Left cardiac atrium (tissue), 4 donors: Measurements from ENCODE around the gene RILP. TPM values are rescaled to one million over a fixed set of nuclear protein-coding genes. Genes with fewer than 3 reads are reported as not detected.

Experiments
- ATAC-seq, 2 donors: fragments of 200-7000 bp; cut with Tn5 transposase; one replicate each; pipeline ENCODE4 v1.9.1; 2020; ENCODE audit warnings: mild to moderate bottlenecking in 2 of 2, moderate library complexity in 2 of 2
- DNase-seq: peaks from one replicate; pipeline ENCODE4 v3.0.0-alpha.2; 2020
- intact Hi-C, 2 donors: fragments of 100-400 bp; cut with DNase I; formaldehyde crosslinking; loops; one replicate each; pipeline versions ENCODE4 v1.14.1 to v1.15.1; 2022 to 2023
- total RNA-seq, 2 donors: library from RNA; stranded (reverse); fragmentation: NEBNext Ultra II Directional; extraction: Animal tissue kit (Norgen Biotek cat#: 25700); gene quantifications; one replicate each; pipeline ENCODE4 v1.2.1, GENCODE V29; 2021
- donor health status: DM: no; HTN: yes; CAD: no.
- donor health status: DM: no; HTN: yes; CAD: no; lungs with severe emphysema.
- donor health status: DM: yes; HTN: yes; CAD: no.
- donor health status: Dilated cardiomyopathy.

Gene RILP
- total RNA-seq, 2 donors from 2014 or later: 38.5 to 44.5 TPM

DNA sequence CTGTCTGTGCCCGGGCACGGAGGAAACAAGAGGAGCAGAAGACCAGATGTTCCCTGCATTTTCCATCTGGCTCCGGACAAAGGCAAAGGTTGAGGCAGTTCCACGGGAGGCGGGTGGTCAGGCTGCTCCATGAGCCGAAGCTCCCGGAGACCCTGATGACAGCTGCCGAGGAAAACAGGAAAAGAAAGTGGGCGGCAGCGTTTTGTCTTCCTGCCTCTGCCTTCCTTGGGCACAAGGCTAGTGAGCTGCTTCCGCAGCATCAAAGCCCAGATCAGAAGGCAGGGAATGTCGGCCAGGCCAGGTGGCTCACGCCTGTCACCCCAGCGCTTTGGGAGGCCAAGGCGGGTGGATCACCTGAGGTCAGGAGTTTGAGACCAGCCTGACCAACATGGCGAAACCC is 37.3 kb downstream of the RILP start:
- ATAC-seq (peak in 1 of 2 donors; percentile 28), DNase-seq (no peak)
- intact Hi-C loops: no loop called here

DNA sequence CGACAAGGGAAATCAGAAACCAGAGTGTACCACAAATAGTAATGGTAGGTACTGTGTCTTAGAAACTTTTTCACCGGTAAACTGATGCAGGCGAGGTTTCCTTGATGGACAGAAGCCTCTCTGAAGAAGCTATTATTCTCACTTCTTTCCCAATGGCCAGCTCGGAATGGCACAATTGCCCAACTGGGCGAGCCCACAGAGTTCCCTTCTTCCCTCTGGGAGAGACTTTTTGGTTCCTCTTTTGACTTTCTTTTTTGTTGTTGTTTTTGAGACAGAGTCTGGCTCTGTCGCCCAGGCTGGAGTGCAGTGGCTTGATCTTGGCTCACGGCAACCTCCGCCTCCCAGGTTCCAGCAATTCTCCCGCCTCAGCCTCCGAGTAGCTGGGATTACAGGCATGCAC is 38.0 kb downstream of the RILP start:
- DNase-seq: no peak
- ATAC-seq: peak in 1 of 2 donors; percentile 28
- intact Hi-C loops: no loop called here

DNA sequence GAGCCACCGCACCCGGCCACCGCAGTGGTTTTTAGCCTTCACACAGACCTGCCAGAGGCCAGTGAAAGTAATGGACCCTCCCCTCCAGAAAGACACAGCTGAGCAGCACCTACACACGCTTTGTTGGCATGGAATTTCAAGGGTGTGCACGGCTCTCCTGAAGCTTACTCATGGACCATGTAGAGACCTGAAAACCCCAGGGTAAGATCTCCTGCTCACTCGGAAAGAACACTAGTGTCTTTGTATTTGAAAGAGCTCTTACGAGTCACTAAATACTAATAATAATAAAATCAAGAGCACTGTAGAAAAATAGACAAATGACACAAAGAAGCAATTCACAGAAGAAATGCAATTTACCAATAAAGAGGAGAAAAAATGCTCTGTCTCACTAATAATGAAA is 41.0 kb downstream of the RILP start:
- DNase-seq (no peak), ATAC-seq (no peak)
- intact Hi-C loops: no loop called here

- no peak for DNase-seq
- intact Hi-C loops: no loop called here
- no peak for ATAC-seq
Observed at GRCh38 chr17:1607971-1608320, 41.7 kb downstream of the RILP start.

DNA sequence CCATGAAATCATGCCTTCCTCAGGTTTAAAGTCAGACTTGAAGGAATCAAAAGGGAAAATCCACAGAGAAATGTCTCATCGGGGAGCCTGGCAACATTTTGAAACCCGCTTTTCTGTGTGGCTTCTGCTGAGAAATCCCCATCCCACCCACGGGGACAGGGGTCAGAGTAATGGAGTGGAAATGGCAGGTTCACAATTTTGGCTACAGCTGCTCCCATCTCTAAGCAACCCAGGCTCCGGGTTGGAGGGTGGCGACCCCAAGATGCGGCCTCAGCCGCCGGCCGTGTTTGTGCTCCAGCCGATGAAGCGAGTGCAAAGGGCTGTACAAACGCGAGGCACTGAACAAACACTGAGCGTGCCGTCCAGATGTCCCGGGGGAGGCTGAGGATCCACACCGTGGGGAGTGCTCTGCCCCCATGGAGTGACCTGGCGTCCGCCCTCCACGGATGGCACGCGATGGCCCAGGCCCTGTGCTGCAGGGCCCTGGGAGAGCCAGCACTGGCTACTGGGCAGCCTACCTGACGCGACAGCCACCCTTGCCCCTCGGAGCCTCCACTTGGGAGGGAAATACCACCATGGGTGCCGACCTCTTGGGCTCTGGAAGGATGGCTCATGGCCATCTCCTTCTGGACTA is 43.2 kb downstream of the RILP start:
- intact Hi-C loops: no loop called here
- DNase-seq (no peak), ATAC-seq (no peak)

GRCh38 chr17:1605681-1606351 is 43.9 kb downstream of the RILP start:
- ATAC-seq: no peak
- DNase-seq: no peak

DNA sequence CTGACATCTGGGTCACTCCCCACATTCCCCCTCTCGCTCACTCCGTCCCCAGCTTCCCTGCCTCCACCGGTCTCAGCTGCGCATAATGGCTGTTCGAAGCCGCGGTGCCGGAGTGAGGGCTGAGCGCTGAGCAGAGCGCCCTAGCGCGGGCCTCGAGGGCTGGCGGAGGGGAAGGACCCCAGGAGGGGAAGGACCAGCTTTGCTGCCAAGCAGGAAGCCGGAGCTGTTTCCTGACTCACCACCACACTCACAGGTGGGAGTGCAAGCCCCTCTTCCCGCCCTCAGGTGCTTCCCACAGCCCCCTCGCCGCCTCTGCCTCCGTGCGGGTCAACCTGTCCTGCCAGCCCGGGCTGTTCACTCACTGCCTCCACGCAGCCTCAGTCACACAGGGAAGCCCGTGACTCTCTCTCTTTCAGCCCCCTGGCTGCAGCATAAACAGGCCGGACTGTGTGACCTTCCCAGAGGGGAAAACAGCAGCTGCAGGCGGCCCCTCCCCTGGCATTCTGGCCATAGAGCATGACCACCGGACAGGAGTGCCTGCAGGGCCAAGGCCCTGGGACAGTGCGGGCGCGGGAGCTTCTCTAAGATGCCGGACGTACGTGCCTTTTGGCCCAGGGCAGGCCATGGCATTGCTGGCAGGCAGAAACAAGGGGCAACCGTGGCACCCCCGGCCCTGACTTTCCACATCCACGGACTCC is 44.7 kb downstream of the RILP start:
- no peak for ATAC-seq
- intact Hi-C loops: no loop called here
- DNase-seq: no peak

More at GRCh38 chr17:1605681-1606351, 43.9 kb downstream of the RILP start:
- intact Hi-C loops: no loop called here

DNA sequence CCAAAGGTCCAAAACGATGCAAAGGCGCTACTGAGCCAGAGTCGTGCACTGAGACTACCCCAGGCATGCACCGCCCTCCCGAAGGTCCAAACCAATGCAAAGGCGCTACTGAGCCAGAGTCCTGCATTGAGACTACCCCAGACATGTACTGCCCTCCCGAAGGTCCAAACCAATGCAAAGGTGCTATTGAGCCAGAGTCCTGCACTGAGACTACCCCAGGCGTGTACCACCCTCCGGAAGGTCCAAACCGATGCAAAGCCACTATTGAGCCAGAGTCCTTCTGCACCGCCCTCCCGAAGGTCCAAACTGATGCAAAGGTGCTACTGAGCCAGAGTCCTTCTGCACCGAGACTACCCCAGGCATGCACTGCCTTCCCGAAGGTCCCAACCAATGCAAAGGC is 48.1 kb downstream of the RILP start:
- intact Hi-C loops: no loop called here
- DNase-seq: no peak
- no peak for ATAC-seq

- ATAC-seq (no peak), DNase-seq (no peak)
- intact Hi-C loops: no loop called here
Observed at GRCh38 chr17:1598399-1599095, 51.1 kb downstream of the RILP start.

DNA sequence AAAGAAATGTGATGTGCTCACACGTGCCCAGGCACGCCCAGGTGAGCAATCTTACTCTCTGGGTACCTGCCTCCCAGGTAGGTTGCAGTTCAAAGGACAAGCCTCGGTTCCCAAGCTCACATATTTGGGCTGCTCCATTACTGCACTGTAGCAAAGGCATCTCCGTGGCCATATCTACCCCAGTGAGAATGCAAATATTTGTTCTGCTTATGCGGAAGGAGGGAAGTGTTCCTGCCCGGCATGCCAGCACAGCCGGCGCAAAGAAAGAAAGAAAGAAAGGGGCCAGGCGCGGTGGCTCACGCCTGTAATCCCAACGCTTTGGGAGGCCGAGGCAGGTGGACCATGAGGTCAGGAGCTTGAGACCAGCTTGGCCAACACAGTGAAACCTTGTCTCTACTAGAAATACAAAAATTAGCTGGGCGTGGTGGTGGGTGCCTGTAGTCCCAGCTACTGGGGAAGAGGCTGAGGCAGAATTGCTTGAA is 51.8 kb downstream of the RILP start:
- DNase-seq: no peak
- intact Hi-C loops: no loop called here
- ATAC-seq: no peak

Other genes with a start within 250 kb of the RILP start
- 100 to 1,000 TPM; 491 to 596 TPM for gene YWHAE, start 249.6 kb downstream of the RILP start, total RNA-seq
- 10 to 100 TPM; 37.0 to 44.4 TPM for gene CRK, start 193.6 kb downstream of the RILP start, total RNA-seq
- 100 to 1,000 TPM; 175 to 184 TPM for gene MYO1C, start 157.2 kb downstream of the RILP start, total RNA-seq
- 10 to 100 TPM; 29.7 to 30.1 TPM for gene INPP5K, start 133.3 kb downstream of the RILP start, total RNA-seq
- gene PITPNA, start 87.1 kb downstream of the RILP start, total RNA-seq: 10 to 100 TPM; 43.9 to 58.3 TPM
- 1 to 10 TPM; 7.4 to 8.2 TPM for gene SLC43A2, start 21.0 kb downstream of the RILP start, total RNA-seq
- gene SCARF1, start 4.1 kb downstream of the RILP start, total RNA-seq: 10 to 100 TPM; 10.7 to 17.7 TPM
- 100 to 1,000 TPM; 136 to 181 TPM for gene PRPF8, start 35.0 kb upstream of the RILP start, total RNA-seq
- gene TLCD2, start 60.5 kb upstream of the RILP start, total RNA-seq: 1 to 10 TPM; 3.7 to 6.0 TPM
- gene WDR81, start 74.8 kb upstream of the RILP start, total RNA-seq: 10 to 100 TPM; 15.4 to 16.1 TPM
- gene SERPINF2, start 93.0 kb upstream of the RILP start, total RNA-seq: 1 to 10 TPM; 4.2 to 4.9 TPM
- 100 to 1,000 TPM; 252 to 407 TPM for gene SERPINF1, start 112.2 kb upstream of the RILP start, total RNA-seq
- 10 to 100 TPM; 10.6 to 17.6 TPM for gene SMYD4, start 180.0 kb upstream of the RILP start, total RNA-seq
- gene RPA1, start 180.1 kb upstream of the RILP start, total RNA-seq: 10 to 100 TPM; 61.8 to 95.1 TPM